ENCODE results near the gene MT1B. TPM values are rescaled to one million over a fixed set of nuclear protein-coding genes. Genes with fewer than 3 reads are reported as not detected.
A peak's percentile ranks its signal among the peaks of the same experiment; 100 is the strongest.

The MT1B gene
- total RNA-seq, 1 donor = not detected

- H3K4me1 ChIP-seq (ENCODE audit: insufficient read depth, low read length) = peaks cover 82% of the 10 kb centered on the region
- peak; percentile 86 for DNase-seq (ENCODE audit: insufficient read length, low spot score, missing footprints)
- H3K36me3 ChIP-seq (ENCODE audit: insufficient read depth, low read length) = no peaks in the 10 kb centered on the region
- no peaks in the 10 kb centered on the region for H3K79me2 ChIP-seq (ENCODE audit: insufficient read depth, low read length)
- no peak for TF ChIP-seq CTCF (IDR thresholded peaks at IDR 0.05; ENCODE audit: extremely low read depth, low read depth, low read length)
- no peaks in the 10 kb centered on the region for H3K27me3 ChIP-seq (ENCODE audit: insufficient read depth, low read length)
- peak overlapping the region; percentile 83 for H3K4me2 ChIP-seq (ENCODE audit: insufficient read depth, low read length)
- H3K27ac ChIP-seq (ENCODE audit: low read depth, low read length) = peak overlapping the region; percentile 98
- peak overlapping the region; percentile 79 for H3K4me3 ChIP-seq (ENCODE audit: insufficient read depth, low read length)
- H4K20me1 ChIP-seq (ENCODE audit: insufficient read depth, low read length) = no peaks in the 10 kb centered on the region
- peak overlapping the region; percentile 11 for H2AFZ ChIP-seq (ENCODE audit: low read length)
- no peaks in the 10 kb centered on the region for H3K9me3 ChIP-seq (ENCODE audit: low read depth, low read length)
Measured at GRCh38 chr16:56610017-56610608, 41.6 kb upstream of the MT1B start.

GRCh38 chr16:56610609-56611111 is 41.0 kb upstream of the MT1B start:
- DNase-seq (ENCODE audit: insufficient read length, low spot score, missing footprints) = no peak
- Histone ChIP-seq H3K27me3 (ENCODE audit: insufficient read depth, low read length) (no peaks in the 10 kb centered on the region), H3K4me1 (ENCODE audit: insufficient read depth, low read length) (peaks cover 84% of the 10 kb centered on the region), H4K20me1 (ENCODE audit: insufficient read depth, low read length) (no peaks in the 10 kb centered on the region), H3K27ac (ENCODE audit: low read depth, low read length) (peak overlapping the region; percentile 98), H3K9me3 (ENCODE audit: low read depth, low read length) (no peaks in the 10 kb centered on the region), H3K4me3 (ENCODE audit: insufficient read depth, low read length) (peak overlapping the region; percentile 79), H3K36me3 (ENCODE audit: insufficient read depth, low read length) (no peaks in the 10 kb centered on the region), H3K4me2 (ENCODE audit: insufficient read depth, low read length) (peak overlapping the region; percentile 83), H2AFZ (ENCODE audit: low read length) (peak overlapping the region; percentile 14), H3K79me2 (ENCODE audit: insufficient read depth, low read length) (no peaks in the 10 kb centered on the region)
- TF ChIP-seq CTCF (IDR thresholded peaks at IDR 0.05; ENCODE audit: extremely low read depth, low read depth, low read length) = no peak

- no peak for DNase-seq (ENCODE audit: insufficient read length, low spot score, missing footprints)
- peaks cover 77% of the 10 kb centered on the region for H3K4me1 ChIP-seq (ENCODE audit: insufficient read depth, low read length)
- no peak for TF ChIP-seq CTCF (IDR thresholded peaks at IDR 0.05; ENCODE audit: extremely low read depth, low read depth, low read length)
- no peaks in the 10 kb centered on the region for H4K20me1 ChIP-seq (ENCODE audit: insufficient read depth, low read length)
- no peaks in the 10 kb centered on the region for H3K36me3 ChIP-seq (ENCODE audit: insufficient read depth, low read length)
- no peaks in the 10 kb centered on the region for H3K79me2 ChIP-seq (ENCODE audit: insufficient read depth, low read length)
- H2AFZ ChIP-seq (ENCODE audit: low read length) = peak overlapping the region; percentile 14
- no peaks in the 10 kb centered on the region for H3K9me3 ChIP-seq (ENCODE audit: low read depth, low read length)
- H3K4me2 ChIP-seq (ENCODE audit: insufficient read depth, low read length) = peak overlapping the region; percentile 83
- no peaks in the 10 kb centered on the region for H3K27me3 ChIP-seq (ENCODE audit: insufficient read depth, low read length)
- peak overlapping the region; percentile 98 for H3K27ac ChIP-seq (ENCODE audit: low read depth, low read length)
- H3K4me3 ChIP-seq (ENCODE audit: insufficient read depth, low read length) = peak overlapping the region; percentile 3
Measured at GRCh38 chr16:56611281-56611833, 40.3 kb upstream of the MT1B start.

DNA sequence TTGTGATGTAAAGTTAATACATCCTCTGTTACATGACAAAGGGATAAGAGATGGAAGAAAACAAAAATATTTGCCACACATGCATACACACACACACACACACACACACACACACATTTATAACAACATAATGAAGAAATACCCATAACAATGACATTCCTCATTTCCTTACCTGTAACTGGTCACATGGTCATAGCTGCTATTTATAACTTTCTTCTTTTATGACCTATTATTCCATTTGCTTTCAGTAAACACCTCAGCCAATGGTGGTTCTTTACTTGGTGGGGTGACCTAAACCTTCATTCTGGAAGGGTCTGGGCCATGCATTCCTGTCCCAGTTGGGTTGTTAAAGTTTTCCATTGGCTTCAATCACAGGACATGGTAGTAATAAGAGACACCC is 38.0 kb upstream of the MT1B start:
- H3K4me2 ChIP-seq (ENCODE audit: insufficient read depth, low read length) = no peak overlapping the region
- H2AFZ ChIP-seq (ENCODE audit: low read length) = no peak overlapping the region
- peaks cover 65% of the 10 kb centered on the region for H3K4me1 ChIP-seq (ENCODE audit: insufficient read depth, low read length)
- no peak overlapping the region for H3K4me3 ChIP-seq (ENCODE audit: insufficient read depth, low read length)
- DNase-seq (ENCODE audit: insufficient read length, low spot score, missing footprints) = no peak
- TF ChIP-seq CTCF (IDR thresholded peaks at IDR 0.05; ENCODE audit: extremely low read depth, low read depth, low read length) = no peak
- peak overlapping the region; percentile 65 for H3K27ac ChIP-seq (ENCODE audit: low read depth, low read length)
- H3K79me2 ChIP-seq (ENCODE audit: insufficient read depth, low read length) = no peaks in the 10 kb centered on the region
- H3K27me3 ChIP-seq (ENCODE audit: insufficient read depth, low read length) = no peaks in the 10 kb centered on the region
- no peaks in the 10 kb centered on the region for H3K36me3 ChIP-seq (ENCODE audit: insufficient read depth, low read length)
- H3K9me3 ChIP-seq (ENCODE audit: low read depth, low read length) = no peaks in the 10 kb centered on the region
- no peaks in the 10 kb centered on the region for H4K20me1 ChIP-seq (ENCODE audit: insufficient read depth, low read length)
